Measurements from ENCODE around the gene PITHD1. TPM values are rescaled to one million over a fixed set of nuclear protein-coding genes. Genes with fewer than 3 reads are reported as not detected.

Gene PITHD1
- total and polyA plus RNA-seq, 10 of the 15 experiments (the other 5 are each of a cell fraction or from before 2014, with no cell fraction given) = 23.7 to 82.2 (median 67.0) TPM

DNA sequence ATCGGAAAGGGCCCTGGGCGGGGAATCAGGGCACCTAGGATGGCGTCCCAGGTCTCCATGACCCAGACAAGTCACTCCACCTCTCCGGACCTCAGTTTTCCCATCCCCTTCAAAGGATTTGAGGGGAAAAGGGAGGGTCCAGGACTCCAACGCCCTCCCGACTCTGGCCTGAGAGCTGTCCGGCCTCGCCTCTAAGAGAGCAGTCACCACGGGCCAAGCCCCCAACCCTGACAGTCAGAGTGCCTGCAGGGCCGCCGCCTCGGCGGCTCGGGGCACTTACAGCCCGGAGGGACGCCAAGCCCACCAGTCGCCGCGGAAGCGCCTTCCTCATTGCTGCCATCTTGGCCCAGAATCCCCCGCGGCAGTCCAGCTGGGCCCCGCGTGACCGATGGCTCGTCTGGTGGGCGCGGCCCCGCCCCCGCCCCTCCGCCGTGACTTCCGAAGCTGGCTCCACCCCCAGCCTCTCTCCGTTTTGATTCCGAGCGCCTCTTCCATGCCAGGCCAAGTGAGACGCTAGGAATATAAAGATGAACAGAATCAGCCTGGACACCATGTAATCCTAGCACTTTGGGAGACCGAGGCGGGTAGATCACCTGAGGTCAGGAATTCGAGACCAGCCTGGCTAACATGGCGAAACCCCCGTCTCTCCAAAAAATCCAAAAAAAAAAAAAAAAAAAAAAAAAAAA, 47.0 kb downstream of the PITHD1 start, which contains the start of gene HMGCL (continued):
- TF ChIP-seq E4F1 (IDR thresholded peaks at IDR 0.05; ENCODE audit: borderline replicate concordance, partially characterized antibody) (no peak), CHD1 (IDR thresholded peaks at IDR 0.05; ENCODE audit: low read depth, low read length) (no peak)

DNA sequence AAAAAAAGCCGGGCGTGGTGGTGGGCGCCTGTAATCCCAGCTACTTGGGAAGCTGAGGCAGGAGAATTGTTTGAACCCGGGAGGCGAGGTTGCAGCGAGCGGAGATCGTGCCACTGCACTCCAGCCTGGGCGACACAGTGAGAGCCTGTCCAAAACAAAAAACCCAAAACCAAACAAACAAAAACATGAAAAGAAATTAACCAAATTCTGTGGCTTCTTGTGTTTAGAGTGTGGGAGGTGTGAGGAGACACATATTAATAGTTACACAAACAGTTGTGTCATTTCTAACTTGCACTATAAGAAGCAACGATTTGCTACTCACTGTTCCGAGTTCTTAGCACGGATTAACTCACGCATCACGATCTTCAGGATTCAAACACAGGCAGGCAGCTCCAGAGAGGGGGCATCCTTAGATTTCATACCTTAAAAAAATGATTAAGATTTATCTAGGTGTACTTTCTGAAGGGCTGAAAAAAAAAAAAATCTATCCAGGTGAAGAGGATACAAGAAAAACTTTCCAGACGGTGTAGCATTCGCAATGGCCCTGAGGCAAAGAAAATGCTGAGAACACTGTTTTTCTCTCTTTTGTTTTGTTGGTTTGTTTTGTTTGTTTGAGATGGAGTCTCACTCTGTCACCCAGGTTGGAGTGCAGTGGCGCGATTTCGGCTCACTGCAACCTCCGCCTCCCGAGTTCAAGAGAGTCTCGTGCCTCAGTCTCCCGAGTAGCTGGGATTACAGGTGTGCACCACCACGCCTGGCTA, 47.7 kb downstream of the PITHD1 start:
- SMC1A ChIA-PET (ENCODE audit: uncharacterized antibody, unreplicated experiment) = interaction anchor here (0.7 to 2.0 kb wide), 11 partner anchors 8 to 150 kb away, joined by 3 to 7 read pairs (median 4); partner anchors contain the start of gene CNR2
- Histone ChIP-seq H2AFZ (ENCODE audit: control insufficient read depth, low read depth, low read length) (peak overlapping the region; percentile 75), H3K27me3 (replicated peaks in 1 of 2; ENCODE audit: control insufficient read depth in 2 of 2, insufficient read depth in 2 of 2, low read length in 1 of 2) (no peaks in the 10 kb centered on the region), H3K27ac (ENCODE audit: control insufficient read depth, insufficient read depth) (peak overlapping the region; percentile 82), H3K4me2 (ENCODE audit: control insufficient read depth, insufficient read depth) (peak overlapping the region; percentile 84), H3K79me2 (ENCODE audit: control insufficient read depth, insufficient read depth, low read length) (peaks cover 10% of the 10 kb centered on the region), H3K9ac (ENCODE audit: control insufficient read depth, insufficient read depth, low read length) (peak overlapping the region; percentile 94), H3K4me3 (peak overlapping the region; percentile 83), H3K9me3 (replicated peaks; ENCODE audit: control insufficient read depth, insufficient read depth, low read length) (no peaks in the 10 kb centered on the region), H4K20me1 (ENCODE audit: control insufficient read depth, insufficient read depth) (no peaks in the 10 kb centered on the region), H3K4me1 (ENCODE audit: control insufficient read depth, insufficient read depth, low read length) (no peaks in the 10 kb centered on the region), H3K36me3 (ENCODE audit: control insufficient read depth in 2 of 2, insufficient read depth in 2 of 2, low read length in 1 of 2) (no peaks in the 10 kb centered on the region)
- WGBS (ENCODE audit: insufficient coverage, insufficient replicate concordance, low lambda C conversion rate, missing lambda C conversion rate) = 34% methylated on average over 21 of the region's 24 CpGs
- POLR2A ChIA-PET = interaction anchor here (0.6 to 3.5 kb wide), 12 partner anchors 12 to 365 kb away, joined by 3 to 22 read pairs (median 5); partner anchors contain the start of genes GALE and PITHD1
- CTCF ChIA-PET = interaction anchor here (0.6 to 8.3 kb wide), 10 partner anchors 9 to 90 kb away, joined by 3 to 74 read pairs (median 3); partner anchors contain the start of gene CNR2
- DNase-seq (ENCODE audit: low read depth, low spot score) = peak; percentile 49
- ATAC-seq = peak; percentile 85
- in situ Hi-C loops (cut with MboI) = no loop called here
- BruUV-seq (replicated peaks) = no TSS peak
- FAIRE-seq = peak; percentile 68
- RAD21 ChIA-PET (ENCODE audit: unreplicated experiment) = interaction anchor here (0.7 to 2.4 kb wide), 9 partner anchors 16 to 90 kb away, joined by 3 to 16 read pairs (median 5); partner anchors contain the start of gene CNR2
- intact Hi-C loops (cut with micrococcal nuclease; ENCODE audit: unreplicated experiment) = loop anchor here (1.0 kb wide), 2 partner anchors 39 to 42 kb away; partner anchors contain the start of gene FUCA1
- TF ChIP-seq TCF7 (IDR thresholded peaks at IDR 0.05; ENCODE audit: borderline replicate concordance) (peak; percentile 26; the same call in 1 of the 2 replicates), ZNF384 (IDR thresholded peaks at IDR 0.05; ENCODE audit: borderline replicate concordance, low read depth, low read length) (no peak), HDAC6 (IDR thresholded peaks at IDR 0.05; ENCODE audit: unreplicated experiment) (no peak), SIX5 (IDR thresholded peaks at IDR 0.05; ENCODE audit: low read depth, low read length, severe bottlenecking) (no peak), RELA (IDR thresholded peaks at IDR 0.05; ENCODE audit: borderline replicate concordance, partially characterized antibody) (no peak), USF1 (IDR thresholded peaks at IDR 0.05; ENCODE audit: borderline replicate concordance, extremely low read length, insufficient read depth, low read depth, low read length) (no peak), ZZZ3 (IDR thresholded peaks at IDR 0.05; ENCODE audit: control insufficient read depth, insufficient read length, low read depth) (no peak), ZNF274 (IDR thresholded peaks at IDR 0.05; ENCODE audit: insufficient read depth, insufficient read length) (no peak), JUNB (IDR thresholded peaks at IDR 0.05) (no peak; the same call in 1 of the 2 replicates)
- TF ChIP-seq, protein P1, sequence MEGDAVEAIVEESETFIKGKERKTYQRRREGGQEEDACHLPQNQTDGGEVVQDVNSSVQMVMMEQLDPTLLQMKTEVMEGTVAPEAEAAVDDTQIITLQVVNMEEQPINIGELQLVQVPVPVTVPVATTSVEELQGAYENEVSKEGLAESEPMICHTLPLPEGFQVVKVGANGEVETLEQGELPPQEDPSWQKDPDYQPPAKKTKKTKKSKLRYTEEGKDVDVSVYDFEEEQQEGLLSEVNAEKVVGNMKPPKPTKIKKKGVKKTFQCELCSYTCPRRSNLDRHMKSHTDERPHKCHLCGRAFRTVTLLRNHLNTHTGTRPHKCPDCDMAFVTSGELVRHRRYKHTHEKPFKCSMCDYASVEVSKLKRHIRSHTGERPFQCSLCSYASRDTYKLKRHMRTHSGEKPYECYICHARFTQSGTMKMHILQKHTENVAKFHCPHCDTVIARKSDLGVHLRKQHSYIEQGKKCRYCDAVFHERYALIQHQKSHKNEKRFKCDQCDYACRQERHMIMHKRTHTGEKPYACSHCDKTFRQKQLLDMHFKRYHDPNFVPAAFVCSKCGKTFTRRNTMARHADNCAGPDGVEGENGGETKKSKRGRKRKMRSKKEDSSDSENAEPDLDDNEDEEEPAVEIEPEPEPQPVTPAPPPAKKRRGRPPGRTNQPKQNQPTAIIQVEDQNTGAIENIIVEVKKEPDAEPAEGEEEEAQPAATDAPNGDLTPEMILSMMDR (IDR thresholded peaks at IDR 0.05 in 2 of 3, conservative IDR thresholded peaks at IDR 0.05 in 1 of 3; ENCODE audit: control insufficient read depth in 2 of 3, extremely low read depth in 1 of 3, insufficient read depth in 1 of 3, low read depth in 3 of 3, low read length in 3 of 3) = no peak

All from GM12878 (cell line).